HG03432 (cell line): ENCODE data around the gene ATAD3B.
"Not testable (repeated sequence)": the region's sequence is repeated elsewhere in the genome, so short reads cannot be mapped to it uniquely, and the experiment has no call there.

Experiments used
- ATAC-seq: cut with Tn5 transposase; IDR thresholded peaks from one replicate; pipeline ENCODE4 v1.9.1; 2021; ENCODE audit warnings: mild to moderate bottlenecking, moderate library complexity; ENCODE audit not compliant: unreplicated experiment

Gene ATAD3B

GRCh38 chr1:1477206-1477605 lies 5.6 kb downstream of the ATAD3B start:
- no peak for ATAC-seq

GRCh38 chr1:1479547-1480487 lies 8.3 kb downstream of the ATAD3B start:
- no peak for ATAC-seq

GRCh38 chr1:1480488-1480867 lies 8.9 kb downstream of the ATAD3B start:
- ATAC-seq: not testable (repeated sequence)

GRCh38 chr1:1481811-1482210 lies 10.2 kb downstream of the ATAD3B start:
- not testable (repeated sequence) for ATAC-seq

GRCh38 chr1:1482856-1483255 lies 11.3 kb downstream of the ATAD3B start:
- no peak for ATAC-seq

GRCh38 chr1:1483714-1484113 lies 12.1 kb downstream of the ATAD3B start:
- no peak for ATAC-seq

GRCh38 chr1:1484976-1485750 lies 13.6 kb downstream of the ATAD3B start:
- not testable (repeated sequence) for ATAC-seq

- ATAC-seq: not testable (repeated sequence)
Observed at GRCh38 chr1:1485755-1486317, 14.3 kb downstream of the ATAD3B start.

- no peak for ATAC-seq
Observed at GRCh38 chr1:1487701-1488100, 16.1 kb downstream of the ATAD3B start.

GRCh38 chr1:1489231-1489630 lies 17.7 kb downstream of the ATAD3B start:
- no peak for ATAC-seq

- no peak for ATAC-seq
Observed at GRCh38 chr1:1489861-1490260, 18.3 kb downstream of the ATAD3B start.

GRCh38 chr1:1490633-1491230 lies 19.2 kb downstream of the ATAD3B start:
- no peak for ATAC-seq

- ATAC-seq: no peak
Observed at GRCh38 chr1:1491601-1492000, 20.0 kb downstream of the ATAD3B start.

- not testable (repeated sequence) for ATAC-seq
Observed at GRCh38 chr1:1494311-1494710, 22.7 kb downstream of the ATAD3B start.

GRCh38 chr1:1495461-1495975 lies 24.0 kb downstream of the ATAD3B start:
- ATAC-seq: not testable (repeated sequence)

GRCh38 chr1:1504777-1505365 lies 33.3 kb downstream of the ATAD3B start:
- ATAC-seq: not testable (repeated sequence)

- ATAC-seq: peak; percentile 48
Observed at GRCh38 chr1:1505366-1505798, 33.8 kb downstream of the ATAD3B start.

GRCh38 chr1:1505801-1506200 lies 34.2 kb downstream of the ATAD3B start:
- not testable (repeated sequence) for ATAC-seq

GRCh38 chr1:1507305-1507704 lies 35.7 kb downstream of the ATAD3B start:
- ATAC-seq: no peak

GRCh38 chr1:1508775-1509464 lies 37.4 kb downstream of the ATAD3B start:
- not testable (repeated sequence) for ATAC-seq
